22Rv1 (cell line): Measurements from ENCODE around the gene S100PBP.
A peak's percentile ranks its signal among the peaks of the same experiment; 100 is the strongest.

Experiments used
- H3K27ac ChIP-seq: fragments of 450-650 bp; 2 replicates; pipeline ENCODE4 v1.5.1; 2017
- ZFX ChIP-seq: fragments of 450-650 bp; IDR thresholded peaks from 2 replicates; pipeline ENCODE4 v1.6.1; 2017; ENCODE audit warnings: antibody characterized with exemption, borderline replicate concordance
- TF ChIP-seq, protein P1 (sequence below): fragments of 450-650 bp; IDR thresholded peaks from 2 replicates; pipeline ENCODE4 v1.5.1; 2017; ENCODE audit warnings: mild to moderate bottlenecking

S100PBP gene

DNA sequence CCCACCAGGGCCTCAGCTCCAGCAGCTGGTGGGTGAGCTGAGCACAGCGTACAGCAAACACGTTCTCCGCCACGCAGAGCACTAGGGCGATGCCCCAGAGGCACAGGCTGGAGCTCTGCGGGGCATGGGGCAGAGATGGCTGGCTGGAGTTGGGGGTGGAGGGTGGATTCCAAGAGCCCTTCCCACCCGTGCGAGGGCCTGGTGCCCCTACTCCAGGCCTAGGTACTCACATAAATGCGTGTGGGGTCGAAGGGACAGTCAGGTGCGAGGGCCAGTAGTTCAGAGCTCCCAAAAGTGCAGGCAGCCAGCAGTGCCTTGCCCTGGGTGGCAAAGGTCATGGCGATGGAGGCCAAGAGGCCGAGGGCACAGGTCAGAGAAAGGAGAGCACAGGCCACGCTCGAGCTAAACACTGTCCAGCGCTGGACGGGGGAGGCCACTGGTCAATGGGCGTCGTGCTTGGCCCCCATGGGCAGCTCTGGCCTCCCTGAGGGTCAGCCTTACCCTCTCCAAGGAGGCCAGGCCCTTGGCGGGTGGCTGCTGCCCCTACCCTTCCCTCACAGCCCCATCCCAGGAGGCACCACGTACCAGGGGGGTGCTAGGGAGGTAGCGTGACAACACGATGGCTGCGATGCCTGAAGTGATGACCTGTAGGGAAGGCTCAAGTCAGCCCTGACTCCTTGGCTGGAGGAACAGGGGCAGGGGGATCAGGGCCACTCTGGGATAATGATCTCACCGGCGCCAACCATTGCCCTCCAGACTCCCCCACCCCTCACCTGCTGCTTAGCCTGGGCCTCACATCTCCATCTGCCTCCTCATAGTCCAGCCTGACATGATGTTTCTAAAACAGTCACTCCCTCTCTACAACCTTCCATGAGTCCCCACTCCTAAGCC is 78.1 kb downstream of the S100PBP start:
- peak overlapping the region; percentile 92 for H3K27ac ChIP-seq

DNA sequence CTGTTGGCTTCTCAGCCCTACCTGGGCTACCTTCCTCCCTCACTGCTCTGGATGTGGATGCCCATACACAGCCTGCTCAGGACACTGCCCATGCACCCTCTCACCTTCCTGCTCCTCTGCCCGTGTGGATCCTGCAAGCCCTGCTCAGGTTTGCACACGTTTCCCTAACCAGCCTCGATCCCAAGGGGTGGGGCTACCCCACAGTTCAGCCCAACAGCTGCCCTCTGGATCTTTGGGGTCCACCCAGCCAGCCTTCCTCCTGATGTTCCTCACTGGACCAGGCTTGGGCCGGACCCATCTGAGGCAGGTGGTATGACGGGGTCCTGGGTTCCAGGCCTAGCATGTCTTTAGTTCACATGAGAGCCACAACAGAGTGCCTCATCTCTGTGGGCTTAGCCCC is 79.0 kb downstream of the S100PBP start:
- peak overlapping the region; percentile 33; the same call in 1 of the 2 replicates for H3K27ac ChIP-seq
- TF ChIP-seq ZFX = no peak
- TF ChIP-seq, protein P1, sequence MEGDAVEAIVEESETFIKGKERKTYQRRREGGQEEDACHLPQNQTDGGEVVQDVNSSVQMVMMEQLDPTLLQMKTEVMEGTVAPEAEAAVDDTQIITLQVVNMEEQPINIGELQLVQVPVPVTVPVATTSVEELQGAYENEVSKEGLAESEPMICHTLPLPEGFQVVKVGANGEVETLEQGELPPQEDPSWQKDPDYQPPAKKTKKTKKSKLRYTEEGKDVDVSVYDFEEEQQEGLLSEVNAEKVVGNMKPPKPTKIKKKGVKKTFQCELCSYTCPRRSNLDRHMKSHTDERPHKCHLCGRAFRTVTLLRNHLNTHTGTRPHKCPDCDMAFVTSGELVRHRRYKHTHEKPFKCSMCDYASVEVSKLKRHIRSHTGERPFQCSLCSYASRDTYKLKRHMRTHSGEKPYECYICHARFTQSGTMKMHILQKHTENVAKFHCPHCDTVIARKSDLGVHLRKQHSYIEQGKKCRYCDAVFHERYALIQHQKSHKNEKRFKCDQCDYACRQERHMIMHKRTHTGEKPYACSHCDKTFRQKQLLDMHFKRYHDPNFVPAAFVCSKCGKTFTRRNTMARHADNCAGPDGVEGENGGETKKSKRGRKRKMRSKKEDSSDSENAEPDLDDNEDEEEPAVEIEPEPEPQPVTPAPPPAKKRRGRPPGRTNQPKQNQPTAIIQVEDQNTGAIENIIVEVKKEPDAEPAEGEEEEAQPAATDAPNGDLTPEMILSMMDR = no peak

More for the DNA sequence above, 78.1 kb downstream of the S100PBP start:
- TF ChIP-seq, protein P1 = no peak
- no peak for TF ChIP-seq ZFX

DNA sequence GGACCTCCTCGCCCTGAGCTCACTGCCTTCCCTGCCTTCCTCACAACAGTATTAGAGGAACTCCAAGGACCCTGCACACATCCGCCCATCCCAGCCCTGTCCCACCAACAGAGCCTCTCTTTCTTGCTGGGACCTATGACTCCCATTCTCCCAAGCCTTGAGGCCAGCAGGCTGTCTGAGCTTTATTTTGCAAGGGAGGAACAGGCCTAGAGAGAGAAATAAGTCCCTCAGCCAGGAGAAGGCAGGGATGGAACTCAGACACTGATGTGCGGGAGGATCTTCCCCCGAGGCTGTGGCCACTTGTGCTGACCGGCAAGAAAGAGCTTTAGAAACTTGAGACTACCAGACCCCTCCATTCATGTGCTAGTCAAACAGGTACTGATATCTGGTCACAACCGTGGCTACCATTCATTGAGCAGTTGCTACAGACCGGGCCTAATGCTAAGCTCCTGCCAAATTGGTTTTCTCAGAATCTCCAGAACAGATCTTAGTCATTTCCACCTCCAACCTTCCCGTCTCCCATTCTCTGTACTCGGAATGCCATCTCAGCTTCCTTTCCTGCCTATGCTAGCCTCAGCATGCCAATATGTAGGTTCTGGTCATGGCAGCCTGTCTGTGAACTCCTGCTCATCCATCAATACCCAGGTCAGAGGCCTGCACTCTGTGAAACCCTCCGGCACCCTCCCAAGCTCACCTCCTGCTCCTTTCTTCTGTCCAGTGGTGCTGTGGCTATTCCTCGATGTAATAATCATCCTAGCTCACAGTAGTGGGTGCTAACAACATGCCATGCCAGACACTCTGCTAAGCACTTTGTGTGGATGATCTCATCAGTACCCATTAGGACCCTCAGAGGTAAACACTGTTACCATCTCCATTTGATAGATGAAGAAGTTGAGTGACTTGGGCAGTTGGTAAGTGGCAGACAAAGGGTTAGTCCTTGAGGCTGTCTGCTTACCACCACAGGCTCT is 79.9 kb downstream of the S100PBP start:
- TF ChIP-seq, protein P1 = no peak
- TF ChIP-seq ZFX = no peak
- peak overlapping the region; percentile 33; the same call in 1 of the 2 replicates for H3K27ac ChIP-seq

DNA sequence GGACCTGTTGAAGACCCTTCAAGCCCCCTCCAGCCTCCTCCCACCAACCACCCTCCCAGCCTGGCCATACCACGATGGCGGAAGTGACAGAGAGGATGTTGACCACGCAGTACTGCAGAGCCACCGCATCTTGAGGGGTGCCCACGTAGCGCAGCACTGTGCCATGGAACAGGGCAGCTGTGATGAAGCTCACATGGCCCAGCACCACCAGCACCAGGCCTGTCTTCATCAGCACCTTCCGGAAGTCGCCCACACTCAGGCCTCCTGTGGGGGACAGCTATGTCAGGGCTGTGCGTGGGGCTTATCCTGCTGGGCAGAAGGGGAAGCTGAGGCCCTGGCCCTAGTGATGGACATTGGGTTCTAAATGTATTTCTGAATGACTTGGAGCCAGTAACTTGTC is 80.6 kb downstream of the S100PBP start:
- H3K27ac ChIP-seq = peak overlapping the region; percentile 89; the same call in 1 of the 2 replicates
- TF ChIP-seq, protein P1 = no peak
- TF ChIP-seq ZFX = no peak

DNA sequence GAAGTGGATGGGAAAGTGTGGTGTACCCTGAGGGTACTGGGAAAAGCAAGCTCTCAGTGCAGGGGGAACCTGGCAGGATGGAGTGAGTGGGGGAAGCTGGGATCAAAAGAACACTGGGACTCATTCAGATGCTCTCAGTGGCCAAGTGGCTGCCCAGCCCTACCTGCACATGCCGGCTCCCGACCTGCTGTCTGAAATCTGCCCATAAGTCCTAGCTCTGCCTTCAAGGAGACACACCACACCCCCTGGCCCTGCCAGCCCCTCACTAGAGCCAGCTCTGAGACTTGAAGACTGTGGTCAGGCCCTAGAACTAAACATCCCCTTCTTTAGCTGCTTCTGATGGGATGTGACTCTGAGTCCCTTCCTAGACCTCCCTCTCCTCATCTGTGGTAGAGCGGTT is 81.5 kb downstream of the S100PBP start:
- peak overlapping the region; percentile 89 for H3K27ac ChIP-seq
- TF ChIP-seq, protein P1 = no peak
- TF ChIP-seq ZFX = no peak

DNA sequence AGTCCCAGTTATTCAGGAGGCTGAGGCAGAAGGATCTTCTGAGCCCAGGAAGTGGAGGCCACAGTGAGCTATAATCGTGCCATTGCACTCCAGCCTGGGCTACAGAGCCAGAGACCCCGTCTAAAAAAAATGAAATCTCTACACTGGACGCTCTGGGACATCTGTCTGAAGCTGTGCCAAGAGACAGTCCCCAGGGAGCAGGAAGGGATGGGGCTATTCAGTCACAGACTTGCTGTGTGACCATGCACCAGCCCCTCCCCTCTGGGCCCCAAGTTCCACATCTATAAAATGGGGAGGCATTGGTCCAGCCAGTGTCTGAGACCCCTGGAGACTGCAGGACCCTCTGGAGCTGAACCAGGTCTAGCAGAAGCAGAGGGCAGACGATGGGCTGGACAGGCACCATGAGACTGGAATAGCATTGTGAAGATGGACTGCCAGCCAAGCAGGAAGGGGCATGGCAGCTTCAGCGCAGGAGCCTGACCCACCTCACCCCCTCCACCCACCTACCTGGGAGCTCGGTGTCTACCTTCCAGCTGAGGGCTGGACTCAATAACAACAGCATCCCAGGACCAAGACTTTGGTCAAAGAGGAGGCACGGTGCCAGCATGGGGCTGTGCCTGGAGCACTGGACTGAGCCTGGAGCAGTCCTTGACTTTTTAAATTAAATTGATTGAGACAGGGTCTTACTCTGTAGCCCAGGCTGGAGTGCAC is 82.3 kb downstream of the S100PBP start:
- peak overlapping the region; percentile 89 for H3K27ac ChIP-seq
- TF ChIP-seq, protein P1 = no peak
- TF ChIP-seq ZFX = no peak
